ENCODE results near the gene TLR5. TPM values are rescaled to one million over a fixed set of nuclear protein-coding genes. Genes with fewer than 3 reads are reported as not detected.

TLR5 gene
- total and polyA plus RNA-seq, 2 experiments from 2014 or later = 2.0 to 2.1 TPM

DNA sequence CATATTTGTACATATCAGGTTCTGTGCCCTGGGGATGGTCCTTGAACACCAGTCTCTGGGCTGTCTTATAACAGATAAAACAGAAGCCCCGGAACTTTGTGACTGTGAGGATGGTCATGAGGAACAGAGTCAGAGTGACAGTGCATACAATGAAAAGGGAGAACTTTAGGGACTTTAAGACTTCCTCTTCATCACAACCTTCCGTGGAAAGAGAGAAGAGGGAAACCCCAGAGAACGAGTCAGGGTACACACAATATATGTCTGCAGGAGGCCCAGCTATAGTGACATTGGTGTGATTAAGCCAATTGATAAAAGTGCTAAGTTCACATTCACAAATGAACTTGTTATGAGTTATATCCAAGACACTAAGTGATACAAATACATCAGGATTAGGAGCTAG is 32.1 kb downstream of the TLR5 start:
- H3K27me3 ChIP-seq = no peaks in the 10 kb centered on the region

DNA sequence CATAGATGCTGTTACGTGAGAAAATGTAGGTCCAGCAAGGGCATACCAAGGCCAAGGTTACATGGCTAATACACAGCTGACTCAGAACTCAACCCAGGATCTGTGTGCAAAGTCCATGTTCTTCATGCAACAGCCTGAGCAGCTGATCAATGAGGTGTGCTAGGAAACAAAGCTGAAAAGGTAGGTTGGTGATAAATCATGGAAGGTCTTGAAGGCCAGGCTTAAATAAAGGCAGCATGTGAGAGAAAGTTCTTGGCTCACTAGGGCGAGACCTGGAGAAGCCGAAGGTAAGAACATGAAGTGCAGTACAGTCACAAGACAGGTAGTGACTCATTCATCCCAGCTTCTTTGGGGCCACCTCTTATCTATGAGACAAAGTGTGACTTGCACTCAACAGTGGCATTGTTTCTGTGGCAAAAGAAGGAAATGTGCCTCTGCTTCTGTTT is 33.4 kb downstream of the TLR5 start:
- no peaks in the 10 kb centered on the region for H3K9me3 ChIP-seq (ENCODE audit: low read depth)
- H3K27me3 ChIP-seq = no peaks in the 10 kb centered on the region
- no peaks in the 10 kb centered on the region for H3K36me3 ChIP-seq
- H3K4me3 ChIP-seq = no peak overlapping the region
- no peak for DNase-seq (ENCODE audit: low read depth in 1 of 2, low spot score in 1 of 2)
- no peak overlapping the region for H3K27ac ChIP-seq
- TF ChIP-seq, protein P1, sequence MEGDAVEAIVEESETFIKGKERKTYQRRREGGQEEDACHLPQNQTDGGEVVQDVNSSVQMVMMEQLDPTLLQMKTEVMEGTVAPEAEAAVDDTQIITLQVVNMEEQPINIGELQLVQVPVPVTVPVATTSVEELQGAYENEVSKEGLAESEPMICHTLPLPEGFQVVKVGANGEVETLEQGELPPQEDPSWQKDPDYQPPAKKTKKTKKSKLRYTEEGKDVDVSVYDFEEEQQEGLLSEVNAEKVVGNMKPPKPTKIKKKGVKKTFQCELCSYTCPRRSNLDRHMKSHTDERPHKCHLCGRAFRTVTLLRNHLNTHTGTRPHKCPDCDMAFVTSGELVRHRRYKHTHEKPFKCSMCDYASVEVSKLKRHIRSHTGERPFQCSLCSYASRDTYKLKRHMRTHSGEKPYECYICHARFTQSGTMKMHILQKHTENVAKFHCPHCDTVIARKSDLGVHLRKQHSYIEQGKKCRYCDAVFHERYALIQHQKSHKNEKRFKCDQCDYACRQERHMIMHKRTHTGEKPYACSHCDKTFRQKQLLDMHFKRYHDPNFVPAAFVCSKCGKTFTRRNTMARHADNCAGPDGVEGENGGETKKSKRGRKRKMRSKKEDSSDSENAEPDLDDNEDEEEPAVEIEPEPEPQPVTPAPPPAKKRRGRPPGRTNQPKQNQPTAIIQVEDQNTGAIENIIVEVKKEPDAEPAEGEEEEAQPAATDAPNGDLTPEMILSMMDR (IDR thresholded peaks at IDR 0.05; ENCODE audit: low read depth, low read length) = no peak
- no peaks in the 10 kb centered on the region for H3K4me1 ChIP-seq (ENCODE audit: low read depth)

More for the DNA sequence above, 32.1 kb downstream of the TLR5 start:
- Histone ChIP-seq H3K9me3 (ENCODE audit: low read depth) (no peaks in the 10 kb centered on the region), H3K27ac (no peak overlapping the region), H3K4me3 (no peak overlapping the region), H3K36me3 (no peaks in the 10 kb centered on the region), H3K4me1 (ENCODE audit: low read depth) (no peaks in the 10 kb centered on the region)
- TF ChIP-seq, protein P1 (IDR thresholded peaks at IDR 0.05; ENCODE audit: low read depth, low read length) = no peak
- no peak for DNase-seq (ENCODE audit: low read depth in 1 of 2, low spot score in 1 of 2)

DNA sequence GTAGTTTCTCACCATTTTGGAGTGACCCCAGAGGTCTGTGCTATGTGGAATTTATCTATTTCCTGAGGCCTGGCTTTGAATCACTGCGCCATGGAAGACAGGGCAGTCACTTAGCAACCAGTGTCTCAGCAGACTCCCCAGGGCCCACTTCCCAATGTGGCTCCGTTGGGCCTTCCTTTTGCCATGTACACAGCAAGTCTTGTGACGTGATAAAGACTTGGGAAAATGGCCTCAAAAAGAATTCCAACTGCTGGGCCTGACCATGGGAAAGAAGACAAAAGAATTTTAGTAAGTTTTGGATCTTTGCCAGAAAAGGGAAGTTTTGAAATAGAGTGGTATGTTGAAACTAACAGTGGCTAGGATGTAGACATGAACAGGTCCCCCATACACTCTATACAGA is 36.2 kb downstream of the TLR5 start:
- Histone ChIP-seq H3K9me3 (ENCODE audit: low read depth) (no peaks in the 10 kb centered on the region), H3K27ac (no peak overlapping the region), H3K36me3 (no peaks in the 10 kb centered on the region), H3K4me3 (no peak overlapping the region), H3K27me3 (no peaks in the 10 kb centered on the region), H3K4me1 (ENCODE audit: low read depth) (no peaks in the 10 kb centered on the region)
- peak in 1 of 2 donors; percentile 71 for DNase-seq (ENCODE audit: low read depth in 1 of 2, low spot score in 1 of 2)
- TF ChIP-seq, protein P1 (IDR thresholded peaks at IDR 0.05; ENCODE audit: low read depth, low read length) = no peak

DNA sequence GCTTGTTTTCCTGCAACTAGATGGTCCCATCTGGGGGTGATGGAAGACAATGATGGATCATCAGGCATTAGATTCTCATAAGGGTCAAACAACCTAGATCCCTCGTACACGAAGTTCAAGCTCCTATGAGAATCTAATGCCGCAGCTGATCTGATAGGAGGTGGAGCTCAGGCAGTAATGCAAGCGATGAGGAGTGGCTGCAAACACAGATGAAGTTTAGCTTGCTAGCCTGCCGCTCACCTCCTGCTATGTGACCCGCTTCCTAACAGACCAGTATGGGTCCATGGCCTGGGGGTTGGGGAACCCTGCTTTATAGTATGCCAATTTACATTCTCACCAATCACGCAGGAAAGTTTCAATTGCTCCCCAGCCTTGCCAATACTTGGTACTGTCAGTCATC is 37.5 kb downstream of the TLR5 start:
- no peak overlapping the region for H3K4me3 ChIP-seq
- no peaks in the 10 kb centered on the region for H3K27me3 ChIP-seq
- DNase-seq (ENCODE audit: low read depth in 1 of 2, low spot score in 1 of 2) = no peak
- TF ChIP-seq, protein P1 (IDR thresholded peaks at IDR 0.05; ENCODE audit: low read depth, low read length) = no peak
- no peaks in the 10 kb centered on the region for H3K36me3 ChIP-seq
- H3K9me3 ChIP-seq (ENCODE audit: low read depth) = no peaks in the 10 kb centered on the region
- no peaks in the 10 kb centered on the region for H3K4me1 ChIP-seq (ENCODE audit: low read depth)
- no peak overlapping the region for H3K27ac ChIP-seq

DNA sequence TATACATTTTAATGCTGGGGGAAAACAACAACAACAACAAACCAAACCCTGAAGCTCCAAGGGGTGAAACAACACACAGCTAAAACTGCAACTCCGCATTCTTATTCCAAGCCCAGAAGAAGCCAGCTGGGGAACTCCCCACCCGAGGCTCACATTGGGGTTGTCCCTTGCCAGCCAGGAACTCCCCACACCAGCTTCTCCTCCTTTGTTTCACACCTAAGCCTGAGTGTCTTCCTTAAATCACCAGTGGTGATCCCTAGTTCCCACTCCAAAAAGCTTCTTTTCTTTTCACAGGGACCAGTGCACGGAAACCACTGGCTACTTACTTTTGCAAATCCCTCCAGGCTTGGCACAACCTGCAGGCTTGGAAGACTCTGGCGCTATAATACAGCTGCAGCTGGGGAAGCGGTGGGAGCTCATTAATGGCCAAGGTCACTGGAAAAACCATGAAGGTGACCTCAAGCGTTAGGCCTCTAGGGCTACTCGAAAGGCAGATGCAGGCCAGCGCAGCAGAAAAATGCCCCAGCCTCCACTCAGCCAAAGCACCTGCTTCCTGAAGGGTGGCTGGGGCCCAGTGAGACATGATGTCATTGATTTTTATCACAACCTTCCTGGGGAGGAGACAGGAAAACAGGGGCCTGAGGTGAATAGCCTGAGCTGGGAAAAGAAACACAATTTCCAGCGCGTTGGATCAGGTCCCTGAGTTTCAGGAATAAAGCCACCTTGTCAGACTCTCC is 40.1 kb downstream of the TLR5 start:
- Histone ChIP-seq H3K27me3 (no peaks in the 10 kb centered on the region), H3K9me3 (ENCODE audit: low read depth) (no peaks in the 10 kb centered on the region), H3K36me3 (no peaks in the 10 kb centered on the region), H3K4me1 (ENCODE audit: low read depth) (no peaks in the 10 kb centered on the region), H3K27ac (no peak overlapping the region), H3K4me3 (no peak overlapping the region)
- no peak for DNase-seq (ENCODE audit: low read depth in 1 of 2, low spot score in 1 of 2)
- TF ChIP-seq, protein P1 (IDR thresholded peaks at IDR 0.05; ENCODE audit: low read depth, low read length) = no peak
